ENCODE measurements around the gene GALNT14.
A peak's percentile ranks its signal among the peaks of the same experiment; 100 is the strongest.

The GALNT14 gene

GRCh38 chr2:30997979-30998378 lies 140.3 kb downstream of the GALNT14 start (continued):
- TF ChIP-seq TSHZ2 (CRISPR knock-in tag; IDR thresholded peaks at IDR 0.05) (no peak), OSR1 (CRISPR knock-in tag; IDR thresholded peaks at IDR 0.05) (no peak), RARB (CRISPR knock-in tag; IDR thresholded peaks at IDR 0.05) (no peak), TOX (CRISPR knock-in tag; IDR thresholded peaks at IDR 0.05; ENCODE audit: borderline replicate concordance) (no peak), PATZ1 (CRISPR knock-in tag; IDR thresholded peaks at IDR 0.05; ENCODE audit: borderline replicate concordance) (no peak), GLIS3 (CRISPR knock-in tag; IDR thresholded peaks at IDR 0.05) (no peak), ZNF565 (CRISPR knock-in tag; conservative IDR thresholded peaks at IDR 0.05; ENCODE audit: low read depth) (no peak)

GRCh38 chr2:30994227-30995056 lies 143.8 kb downstream of the GALNT14 start:
- peak; percentile 59; the same call in 1 of the 3 replicates for ATAC-seq
- TF ChIP-seq ESRRG (CRISPR knock-in tag; IDR thresholded peaks at IDR 0.05) (peak; percentile 43; the same call in 1 of the 2 replicates), ZNF70 (CRISPR knock-in tag; IDR thresholded peaks at IDR 0.05) (peak; percentile 98), TCF4 (CRISPR knock-in tag; IDR thresholded peaks at IDR 0.05; ENCODE audit: borderline replicate concordance) (peak; percentile 95), ZNF8 (CRISPR knock-in tag; IDR thresholded peaks at IDR 0.05) (peak; percentile 39; the same call in 1 of the 2 replicates), ISL1 (CRISPR knock-in tag; IDR thresholded peaks at IDR 0.05) (no peak)

GRCh38 chr2:30992781-30993180 lies 145.5 kb downstream of the GALNT14 start:
- TF ChIP-seq ISL1 (CRISPR knock-in tag; IDR thresholded peaks at IDR 0.05), result no peak
- TF ChIP-seq PATZ1 (CRISPR knock-in tag; IDR thresholded peaks at IDR 0.05; ENCODE audit: borderline replicate concordance), result no peak
- TF ChIP-seq ZNF565 (CRISPR knock-in tag; conservative IDR thresholded peaks at IDR 0.05; ENCODE audit: low read depth), result no peak
- TF ChIP-seq CSDC2 (CRISPR knock-in tag; IDR thresholded peaks at IDR 0.05), result no peak
- no peak for TF ChIP-seq ARNTL (CRISPR knock-in tag; IDR thresholded peaks at IDR 0.05; ENCODE audit: borderline replicate concordance, low read depth)
- TF ChIP-seq ZNF8 (CRISPR knock-in tag; IDR thresholded peaks at IDR 0.05), result no peak
- TF ChIP-seq GLIS3 (CRISPR knock-in tag; IDR thresholded peaks at IDR 0.05), result no peak
- no peak for TF ChIP-seq ZC3H10 (CRISPR knock-in tag; IDR thresholded peaks at IDR 0.05)
- TF ChIP-seq ZFP3 (CRISPR knock-in tag; IDR thresholded peaks at IDR 0.05), result no peak
- TF ChIP-seq TSHZ2 (CRISPR knock-in tag; IDR thresholded peaks at IDR 0.05), result no peak
- no peak for TF ChIP-seq TCF4 (CRISPR knock-in tag; IDR thresholded peaks at IDR 0.05; ENCODE audit: borderline replicate concordance)
- no peak for TF ChIP-seq ESRRG (CRISPR knock-in tag; IDR thresholded peaks at IDR 0.05)
- TF ChIP-seq OSR1 (CRISPR knock-in tag; IDR thresholded peaks at IDR 0.05), result no peak
- no peak for TF ChIP-seq PPARA (CRISPR knock-in tag; IDR thresholded peaks at IDR 0.05; ENCODE audit: borderline replicate concordance)
- TF ChIP-seq SNAI2 (CRISPR knock-in tag; IDR thresholded peaks at IDR 0.05), result no peak
- no peak for TF ChIP-seq POU6F1 (CRISPR knock-in tag; IDR thresholded peaks at IDR 0.05; ENCODE audit: borderline replicate concordance, low read depth)
- TF ChIP-seq RARB (CRISPR knock-in tag; IDR thresholded peaks at IDR 0.05), result no peak
- no peak for TF ChIP-seq CREB5 (CRISPR knock-in tag; IDR thresholded peaks at IDR 0.05; ENCODE audit: low read depth)
- no peak for TF ChIP-seq BACH2 (CRISPR knock-in tag; IDR thresholded peaks at IDR 0.05; ENCODE audit: borderline replicate concordance)
- TF ChIP-seq ZNF70 (CRISPR knock-in tag; IDR thresholded peaks at IDR 0.05), result no peak
- no peak for ATAC-seq
